Measurements from ENCODE around the gene ATF1. TPM values are rescaled to one million over a fixed set of nuclear protein-coding genes. Genes with fewer than 3 reads are reported as not detected.
A peak's percentile ranks its signal among the peaks of the same experiment; 100 is the strongest.

ATF1 gene
- 16.2 TPM for total RNA-seq (ENCODE audit: unreplicated experiment)
- long read RNA-seq, partial matches to known transcripts, result 1 of 3 reads
- long read RNA-seq, other reads (novel, unspliced or antisense), result 0 of 3 reads

DNA sequence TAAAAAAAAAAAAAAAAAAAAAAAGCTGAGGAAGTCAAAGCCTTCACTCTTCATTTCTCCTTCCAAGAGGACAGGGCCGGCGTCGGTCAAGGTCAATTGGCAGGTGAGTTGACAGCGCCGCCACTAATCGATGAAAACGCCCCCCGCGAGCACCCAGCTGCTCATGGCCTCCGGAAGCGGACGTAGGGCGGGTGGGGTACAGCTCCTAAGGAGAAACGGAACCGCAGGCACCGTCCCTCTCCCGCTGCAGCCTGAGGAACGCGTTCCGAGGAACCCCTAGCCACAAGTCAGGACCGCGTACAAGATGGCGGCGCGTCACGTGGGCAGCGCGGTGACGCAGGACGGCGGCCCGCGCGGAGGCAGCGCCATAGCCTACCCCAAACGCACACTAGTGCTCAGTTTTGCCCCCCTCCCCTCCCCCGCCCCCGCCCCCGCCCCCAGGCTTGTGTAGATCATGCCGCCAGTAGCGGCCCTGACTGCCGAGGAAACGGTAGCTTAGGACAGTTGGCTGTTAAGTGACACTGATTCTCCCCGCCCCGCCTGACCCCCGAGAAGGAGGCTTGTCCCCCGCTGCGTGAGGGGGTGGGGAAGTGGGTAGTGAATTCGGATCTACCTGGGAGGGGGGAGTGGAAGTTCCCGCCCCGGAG, at the start of gene ATF1:
Gene ATF1, plus strand, starts transcription at position 463 of the 647 bp plus-strand sequence. CDS start 16,045 bp downstream, outside the sequence.
- peak within 1 kb of the TSS; percentile 94 for H3K27ac Mint-ChIP-seq (ENCODE audit: unreplicated experiment)
- peaks cover 6% of the 10 kb centered on the region for H3K27me3 Mint-ChIP-seq (ENCODE audit: unreplicated experiment)
- H3K36me3 Mint-ChIP-seq (ENCODE audit: low read depth, unreplicated experiment), result peaks cover 10% of the 10 kb centered on the region
- no peaks in the 10 kb centered on the region for H3K9me3 Mint-ChIP-seq (ENCODE audit: unreplicated experiment)
- TF ChIP-seq, protein P1, sequence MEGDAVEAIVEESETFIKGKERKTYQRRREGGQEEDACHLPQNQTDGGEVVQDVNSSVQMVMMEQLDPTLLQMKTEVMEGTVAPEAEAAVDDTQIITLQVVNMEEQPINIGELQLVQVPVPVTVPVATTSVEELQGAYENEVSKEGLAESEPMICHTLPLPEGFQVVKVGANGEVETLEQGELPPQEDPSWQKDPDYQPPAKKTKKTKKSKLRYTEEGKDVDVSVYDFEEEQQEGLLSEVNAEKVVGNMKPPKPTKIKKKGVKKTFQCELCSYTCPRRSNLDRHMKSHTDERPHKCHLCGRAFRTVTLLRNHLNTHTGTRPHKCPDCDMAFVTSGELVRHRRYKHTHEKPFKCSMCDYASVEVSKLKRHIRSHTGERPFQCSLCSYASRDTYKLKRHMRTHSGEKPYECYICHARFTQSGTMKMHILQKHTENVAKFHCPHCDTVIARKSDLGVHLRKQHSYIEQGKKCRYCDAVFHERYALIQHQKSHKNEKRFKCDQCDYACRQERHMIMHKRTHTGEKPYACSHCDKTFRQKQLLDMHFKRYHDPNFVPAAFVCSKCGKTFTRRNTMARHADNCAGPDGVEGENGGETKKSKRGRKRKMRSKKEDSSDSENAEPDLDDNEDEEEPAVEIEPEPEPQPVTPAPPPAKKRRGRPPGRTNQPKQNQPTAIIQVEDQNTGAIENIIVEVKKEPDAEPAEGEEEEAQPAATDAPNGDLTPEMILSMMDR (IDR thresholded peaks at IDR 0.05; ENCODE audit: unreplicated experiment), result no peak
- peak within 1 kb of the TSS; percentile 95 for H3K4me3 Mint-ChIP-seq (ENCODE audit: unreplicated experiment)
- DNase-seq (ENCODE audit: low spot score), result peak; percentile 87
- H3K4me1 Mint-ChIP-seq (ENCODE audit: unreplicated experiment), result peaks cover 12% of the 10 kb centered on the region

DNA sequence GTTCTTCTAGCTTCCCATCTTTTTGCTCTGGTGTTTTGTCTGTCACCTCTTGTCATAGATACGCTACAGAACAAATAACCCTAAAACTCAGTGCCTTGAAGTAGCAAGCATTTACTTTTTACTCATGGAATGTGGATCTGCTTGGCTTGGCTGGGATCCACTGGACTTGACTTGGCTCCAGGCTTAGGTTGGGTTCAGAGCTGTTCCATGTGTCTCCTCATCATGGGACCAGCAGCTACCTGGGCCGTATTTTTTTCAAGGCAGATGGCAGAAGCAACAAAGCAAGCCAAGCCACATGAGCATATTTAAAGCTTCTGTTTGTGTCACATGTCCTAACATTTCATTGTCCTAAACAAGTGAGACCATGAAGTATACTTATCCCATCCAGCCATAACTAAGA, 48.7 kb upstream of the ATF1 start:
- no peak overlapping the region for H3K27ac Mint-ChIP-seq (ENCODE audit: unreplicated experiment)
- H3K4me1 Mint-ChIP-seq (ENCODE audit: unreplicated experiment), result no peaks in the 10 kb centered on the region
- no peak overlapping the region for H3K4me3 Mint-ChIP-seq (ENCODE audit: unreplicated experiment)
- no peaks in the 10 kb centered on the region for H3K9me3 Mint-ChIP-seq (ENCODE audit: unreplicated experiment)
- TF ChIP-seq, protein P1 (IDR thresholded peaks at IDR 0.05; ENCODE audit: unreplicated experiment), result no peak
- DNase-seq (ENCODE audit: low spot score), result no peak
- H3K27me3 Mint-ChIP-seq (ENCODE audit: unreplicated experiment), result peaks cover 2% of the 10 kb centered on the region
- peaks cover 28% of the 10 kb centered on the region for H3K36me3 Mint-ChIP-seq (ENCODE audit: low read depth, unreplicated experiment)

DNA sequence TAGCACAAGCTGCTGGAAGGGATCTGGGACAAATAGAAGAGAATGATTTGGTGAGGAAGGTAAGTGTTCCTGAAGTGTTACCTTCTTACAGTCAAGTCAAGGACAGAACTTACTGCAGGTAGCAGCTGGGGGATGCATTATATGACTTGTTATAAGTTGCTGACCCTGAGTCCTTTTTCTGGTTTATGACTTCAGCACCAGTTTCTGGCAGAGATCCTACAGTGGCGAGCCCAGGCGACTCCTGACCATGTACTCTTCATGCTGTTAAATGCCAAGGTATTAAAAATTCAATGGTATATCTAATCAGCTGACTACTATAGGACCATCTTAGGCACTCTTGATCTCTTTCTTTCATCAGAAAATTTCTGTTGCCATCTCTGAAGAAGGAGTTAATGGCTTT, 45.1 kb upstream of the ATF1 start:
- Mint-ChIP-seq H3K9me3 (ENCODE audit: unreplicated experiment) (no peaks in the 10 kb centered on the region), H3K36me3 (ENCODE audit: low read depth, unreplicated experiment) (peaks cover 34% of the 10 kb centered on the region), H3K4me3 (ENCODE audit: unreplicated experiment) (no peak overlapping the region), H3K4me1 (ENCODE audit: unreplicated experiment) (no peaks in the 10 kb centered on the region), H3K27me3 (ENCODE audit: unreplicated experiment) (peaks cover 2% of the 10 kb centered on the region), H3K27ac (ENCODE audit: unreplicated experiment) (peak overlapping the region; percentile 8)
- no peak for DNase-seq (ENCODE audit: low spot score)
- TF ChIP-seq, protein P1 (IDR thresholded peaks at IDR 0.05; ENCODE audit: unreplicated experiment), result no peak

DNA sequence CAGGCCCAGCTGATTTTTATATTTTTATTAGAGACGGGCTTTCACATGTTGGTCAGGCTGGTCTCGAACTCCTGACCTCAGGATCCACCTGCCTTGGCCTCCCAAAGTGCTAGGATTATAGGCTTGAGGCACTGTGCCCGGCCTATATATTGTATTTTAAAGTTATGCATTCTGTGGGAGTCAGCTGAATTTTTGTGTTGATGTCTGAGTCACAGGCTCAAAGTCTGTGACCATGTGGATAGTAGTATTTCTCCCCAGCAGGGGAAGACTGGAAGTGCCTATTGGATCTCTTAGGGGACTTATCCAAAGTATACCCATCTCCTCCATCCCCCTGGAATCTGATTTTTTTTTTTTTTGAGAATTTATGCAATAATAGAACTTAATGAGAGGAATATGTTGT, 43.8 kb upstream of the ATF1 start:
- Mint-ChIP-seq H3K36me3 (ENCODE audit: low read depth, unreplicated experiment) (peaks cover 35% of the 10 kb centered on the region), H3K9me3 (ENCODE audit: unreplicated experiment) (no peaks in the 10 kb centered on the region), H3K4me1 (ENCODE audit: unreplicated experiment) (no peaks in the 10 kb centered on the region), H3K4me3 (ENCODE audit: unreplicated experiment) (no peak overlapping the region), H3K27me3 (ENCODE audit: unreplicated experiment) (peaks cover 2% of the 10 kb centered on the region), H3K27ac (ENCODE audit: unreplicated experiment) (no peak overlapping the region)
- TF ChIP-seq, protein P1 (IDR thresholded peaks at IDR 0.05; ENCODE audit: unreplicated experiment), result no peak
- DNase-seq (ENCODE audit: low spot score), result no peak

DNA sequence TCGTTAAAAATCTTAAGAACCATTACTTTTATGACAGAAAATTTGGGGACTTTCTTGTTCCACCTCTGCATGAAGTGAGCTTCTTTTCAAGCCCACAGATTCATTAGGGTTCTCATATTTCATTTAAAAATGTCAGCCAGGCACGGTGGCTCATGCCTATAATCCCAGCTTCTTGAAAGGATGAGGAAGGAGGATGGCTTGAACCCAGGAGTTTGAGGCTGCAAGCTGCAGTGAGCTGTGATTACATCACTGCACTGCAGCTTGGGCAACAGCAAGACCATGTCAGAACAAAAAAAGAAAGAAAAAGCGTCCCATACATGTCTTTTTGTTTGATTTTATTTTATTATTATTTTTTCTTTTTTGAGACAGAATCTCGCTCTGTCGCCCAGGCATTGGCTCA, 43.4 kb upstream of the ATF1 start:
- peaks cover 32% of the 10 kb centered on the region for H3K36me3 Mint-ChIP-seq (ENCODE audit: low read depth, unreplicated experiment)
- TF ChIP-seq, protein P1 (IDR thresholded peaks at IDR 0.05; ENCODE audit: unreplicated experiment), result no peak
- H3K9me3 Mint-ChIP-seq (ENCODE audit: unreplicated experiment), result no peaks in the 10 kb centered on the region
- no peak overlapping the region for H3K27ac Mint-ChIP-seq (ENCODE audit: unreplicated experiment)
- H3K27me3 Mint-ChIP-seq (ENCODE audit: unreplicated experiment), result peaks cover 2% of the 10 kb centered on the region
- no peak overlapping the region for H3K4me3 Mint-ChIP-seq (ENCODE audit: unreplicated experiment)
- no peaks in the 10 kb centered on the region for H3K4me1 Mint-ChIP-seq (ENCODE audit: unreplicated experiment)
- DNase-seq (ENCODE audit: low spot score), result no peak

Data from endothelial cell (in vitro differentiated cells).